ENCODE measurements around the gene CCDC186.

GRCh38 chr10:114115661-114116445 is 58.1 kb downstream of the CCDC186 start:
- TF ChIP-seq EZH2 (IDR thresholded peaks at IDR 0.05; ENCODE audit: insufficient read depth, low read length), result no peak
- TF ChIP-seq CTCF (IDR thresholded peaks at IDR 0.05; ENCODE audit: insufficient read depth, low read depth, low read length), result no peak
